K562 (cell line): ENCODE data around the gene APC2. TPM values are rescaled to one million over a fixed set of nuclear protein-coding genes. Genes with fewer than 3 reads are reported as not detected.
A peak's percentile ranks its signal among the peaks of the same experiment; 100 is the strongest.

Source experiments
- CBFB ChIP-seq: sonication (generic); formaldehyde crosslinking; IDR thresholded peaks from 2 replicates; pipeline ENCODE4 v1.4.0; 2020; ENCODE audit warnings: mild to moderate bottlenecking, missing genetic modification reagents
- L3MBTL2 ChIP-seq: fragments of 450-650 bp; IDR thresholded peaks from 2 replicates; pipeline ENCODE4 v1.6.1; 2016; ENCODE audit warnings: mild to moderate bottlenecking, moderate library complexity
- RBM22 ChIP-seq: fragments of 200-400 bp; formaldehyde crosslinking; IDR thresholded peaks from 2 replicates; pipeline ENCODE4 v1.6.1; 2018; ENCODE audit warnings: low read length, low read depth; ENCODE audit not compliant: poor library complexity, severe bottlenecking
- SMARCA5 ChIP-seq: fragments of 450-650 bp; IDR thresholded peaks from 2 replicates; pipeline ENCODE4 v1.6.1; 2016
- ZBTB7A ChIP-seq: IDR thresholded peaks from 2 replicates; pipeline ENCODE4 v1.6.1; 2011; ENCODE audit warnings: low read depth, mild to moderate bottlenecking, low read length, moderate library complexity, borderline replicate concordance; ENCODE audit not compliant: control insufficient read depth
- ZFP1 ChIP-seq: fragments of 450-650 bp; formaldehyde crosslinking; IDR thresholded peaks from 2 replicates; pipeline ENCODE4 v1.4.0; 2020; ENCODE audit warnings: mild to moderate bottlenecking, mixed read lengths
- ZNF324 ChIP-seq: fragments of 250-450 bp; sonication (Bioruptor Pico); IDR thresholded peaks from 2 replicates; pipeline ENCODE4 v1.4.0; 2020; ENCODE audit warnings: mild to moderate bottlenecking
- polyA plus RNA-seq, 8 experiments: library from polyadenylated mRNA; depleted of rRNA in 4 of 8; stranded (reverse) in 5 of 8; unstranded in 3 of 8; fragments of >200 nt; fragmentation: Nextera tagmentation in 2 of 8; fragmentation: Illumina TruSeq in 1 of 8; extraction: Ambion mirVana in 2 of 8; extraction: Trizol in 1 of 8; gene quantifications; 2 replicates each; pipeline versions ENCODE4 v1.2.1 to v1.2.3, GENCODE V29; 2011 to 2014; ENCODE audit warnings: inconsistent platforms in 1 of 8, missing spikeins in 1 of 8
- total RNA-seq, 7 experiments: library from RNA; depleted of rRNA in 6 of 7; stranded (reverse); fragments of >200 nt in 6 of 7; fragmentation: Illumina TruSeq in 2 of 7; extraction: Trizol in 2 of 7; gene quantifications; 2 replicates each; pipeline versions ENCODE4 v1.2.1 to v1.2.3, GENCODE V29; 2011 to 2021; ENCODE audit warnings: low replicate concordance in 1 of 7
- TF ChIP-seq, protein P1 (sequence below): fragments of 250-450 bp; sonication (Bioruptor Pico); IDR thresholded peaks from 2 replicates; pipeline ENCODE4 v1.9.0; 2021; ENCODE audit warnings: mild to moderate bottlenecking, inconsistent platforms
- TF ChIP-seq, protein P2 (sequence below), 2 experiments: IDR thresholded peaks in 1 of 2; conservative IDR thresholded peaks in 1 of 2; 2 replicates each; pipeline ENCODE4 v1.6.1; 2016; ENCODE audit warnings: low read depth in 2 of 2, mild to moderate bottlenecking in 1 of 2, missing compliant biosample characterization in 1 of 2, missing genetic modification characterization in 1 of 2, moderate library complexity in 1 of 2

Gene APC2
- total and polyA plus RNA-seq, 9 of the 15 experiments (the other 6 are each of a cell fraction or from before 2014, with no cell fraction given): 0.01 to 0.40 (median 0.05) TPM; not detected in 3

DNA sequence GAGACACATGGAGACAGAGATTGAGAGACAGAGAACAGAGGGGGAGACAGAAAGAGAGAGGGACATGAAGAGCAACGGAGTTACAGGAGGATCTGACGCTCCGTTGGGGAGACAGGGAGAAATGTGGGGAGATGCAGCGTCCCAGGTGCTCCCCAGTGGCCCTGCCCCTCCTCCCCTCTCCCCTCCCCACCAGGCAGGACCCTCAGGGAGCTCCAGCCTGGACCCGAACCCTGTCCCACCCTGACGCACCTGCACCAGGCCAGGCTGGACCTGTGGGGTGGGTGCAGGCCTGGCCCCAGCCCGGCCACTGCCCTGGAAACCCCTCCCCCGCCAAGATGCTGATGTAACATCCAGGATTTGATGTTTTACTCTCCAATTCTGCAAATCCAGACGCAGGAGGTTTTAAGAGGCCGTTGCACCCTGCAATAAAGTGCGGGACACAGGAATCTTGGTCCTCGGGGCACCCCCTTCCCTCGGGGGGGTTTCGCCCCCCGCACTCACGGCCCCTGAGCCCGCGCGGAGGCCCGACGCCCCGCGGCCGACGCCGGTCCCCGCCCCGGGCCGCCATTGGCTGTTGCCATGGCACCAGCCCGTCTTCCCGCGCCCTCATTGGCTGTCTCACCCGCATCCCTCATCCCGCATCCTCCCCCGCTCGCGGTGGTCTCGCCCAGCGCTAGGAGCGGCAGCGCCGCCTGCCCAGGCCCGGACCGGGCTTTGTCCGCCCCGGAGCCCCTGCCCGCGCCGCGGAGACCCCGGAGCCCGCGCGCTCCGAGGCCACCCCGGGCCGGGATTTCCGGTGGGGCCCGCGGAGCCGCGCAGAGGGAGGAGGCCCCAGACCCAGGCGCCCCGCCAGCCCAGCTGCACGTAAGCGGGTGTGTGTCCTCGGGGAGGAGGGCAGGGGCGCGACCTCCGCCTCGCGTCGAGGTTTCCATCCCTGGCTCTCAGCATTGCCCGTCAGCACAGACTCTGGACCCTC is at the start of gene APC2 (continued):
- TF ChIP-seq ZBTB7A (peak; percentile 59; the same call in 1 of the 2 replicates), SMARCA5 (no peak), CBFB (CRISPR knock-in tag) (no peak), ZFP1 (CRISPR knock-in tag) (no peak), ZNF324 (CRISPR knock-in tag) (no peak), RBM22 (peak; percentile 47), L3MBTL2 (peak; percentile 18; the same call in 1 of the 2 replicates)
- TF ChIP-seq, protein P1, sequence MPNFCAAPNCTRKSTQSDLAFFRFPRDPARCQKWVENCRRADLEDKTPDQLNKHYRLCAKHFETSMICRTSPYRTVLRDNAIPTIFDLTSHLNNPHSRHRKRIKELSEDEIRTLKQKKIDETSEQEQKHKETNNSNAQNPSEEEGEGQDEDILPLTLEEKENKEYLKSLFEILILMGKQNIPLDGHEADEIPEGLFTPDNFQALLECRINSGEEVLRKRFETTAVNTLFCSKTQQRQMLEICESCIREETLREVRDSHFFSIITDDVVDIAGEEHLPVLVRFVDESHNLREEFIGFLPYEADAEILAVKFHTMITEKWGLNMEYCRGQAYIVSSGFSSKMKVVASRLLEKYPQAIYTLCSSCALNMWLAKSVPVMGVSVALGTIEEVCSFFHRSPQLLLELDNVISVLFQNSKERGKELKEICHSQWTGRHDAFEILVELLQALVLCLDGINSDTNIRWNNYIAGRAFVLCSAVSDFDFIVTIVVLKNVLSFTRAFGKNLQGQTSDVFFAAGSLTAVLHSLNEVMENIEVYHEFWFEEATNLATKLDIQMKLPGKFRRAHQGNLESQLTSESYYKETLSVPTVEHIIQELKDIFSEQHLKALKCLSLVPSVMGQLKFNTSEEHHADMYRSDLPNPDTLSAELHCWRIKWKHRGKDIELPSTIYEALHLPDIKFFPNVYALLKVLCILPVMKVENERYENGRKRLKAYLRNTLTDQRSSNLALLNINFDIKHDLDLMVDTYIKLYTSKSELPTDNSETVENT (CRISPR knock-in tag): 0 out of 2 replicates have a peak, but pooled peaks have one; percentile 26
- TF ChIP-seq, protein P2, sequence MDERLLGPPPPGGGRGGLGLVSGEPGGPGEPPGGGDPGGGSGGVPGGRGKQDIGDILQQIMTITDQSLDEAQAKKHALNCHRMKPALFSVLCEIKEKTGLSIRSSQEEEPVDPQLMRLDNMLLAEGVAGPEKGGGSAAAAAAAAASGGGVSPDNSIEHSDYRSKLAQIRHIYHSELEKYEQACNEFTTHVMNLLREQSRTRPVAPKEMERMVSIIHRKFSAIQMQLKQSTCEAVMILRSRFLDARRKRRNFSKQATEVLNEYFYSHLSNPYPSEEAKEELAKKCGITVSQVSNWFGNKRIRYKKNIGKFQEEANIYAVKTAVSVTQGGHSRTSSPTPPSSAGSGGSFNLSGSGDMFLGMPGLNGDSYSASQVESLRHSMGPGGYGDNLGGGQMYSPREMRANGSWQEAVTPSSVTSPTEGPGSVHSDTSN (CRISPR knock-in tag; IDR thresholded peaks at IDR 0.05; ENCODE audit: low read depth): no peak
- TF ChIP-seq, protein P2 (tag; conservative IDR thresholded peaks at IDR 0.05; ENCODE audit: low read depth): no peak
